ENCODE measurements around the gene TJAP1.

Gene TJAP1
- long read RNA-seq, transcript TJAP1-201 (10 exons, 2,720 nt), result minor isoform, 5 of 114 reads
- long read RNA-seq, transcript TJAP1-205 (10 exons, 2,665 nt), result major isoform, 28 of 114 reads
- long read RNA-seq, partial matches to known transcripts, result 9 of 114 reads
- long read RNA-seq, other reads (novel, unspliced or antisense), result 65 of 114 reads

GRCh38 chr6:43477235-43478007 is at the start of gene TJAP1:
TJAP1 (plus strand) TSS chr6:43477570; CDS start chr6:43499002, 21,432 bp downstream.
- peak; percentile 71 to 91 for DNase-seq (ENCODE audit: low read depth in 1 of 2, low spot score in 1 of 2)
- TF ChIP-seq CTCF (IDR thresholded peaks at IDR 0.05; ENCODE audit: insufficient read depth, low read length) (no peak), POLR2AphosphoS5 (IDR thresholded peaks at IDR 0.05; ENCODE audit: low read depth) (peak; percentile 91), REST (IDR thresholded peaks at IDR 0.05; ENCODE audit: insufficient replicate concordance, low read depth) (peak; percentile 59), SPI1 (IDR thresholded peaks at IDR 0.05; ENCODE audit: borderline replicate concordance, low read depth) (no peak), GABPA (IDR thresholded peaks at IDR 0.05; ENCODE audit: low read depth) (no peak)
- no peaks in the 10 kb centered on the region for H3K27me3 ChIP-seq (ENCODE audit: insufficient read depth, poor library complexity, severe bottlenecking)
- peak within 1 kb of the TSS; percentile 85 for H3K4me3 ChIP-seq (replicated peaks; ENCODE audit: insufficient read depth, low read length)
- peak within 1 kb of the TSS; percentile 78 for H3K27ac ChIP-seq (replicated peaks)

GRCh38 chr6:43428112-43428570 is 49.2 kb upstream of the TJAP1 start:
- Histone ChIP-seq H3K4me3 (replicated peaks; ENCODE audit: insufficient read depth, low read length) (peak overlapping the region; percentile 92), H3K27me3 (ENCODE audit: insufficient read depth, poor library complexity, severe bottlenecking) (no peaks in the 10 kb centered on the region), H3K27ac (replicated peaks) (peak overlapping the region; percentile 78)
- no peak for DNase-seq (ENCODE audit: low read depth in 1 of 2, low spot score in 1 of 2)
- TF ChIP-seq SPI1 (IDR thresholded peaks at IDR 0.05; ENCODE audit: borderline replicate concordance, low read depth) (no peak), GABPA (IDR thresholded peaks at IDR 0.05; ENCODE audit: low read depth) (no peak)

- DNase-seq (ENCODE audit: low read depth in 1 of 2, low spot score in 1 of 2), result no peak
- Histone ChIP-seq H3K4me3 (replicated peaks; ENCODE audit: insufficient read depth, low read length) (peak overlapping the region; percentile 92), H3K27me3 (ENCODE audit: insufficient read depth, poor library complexity, severe bottlenecking) (no peaks in the 10 kb centered on the region), H3K27ac (replicated peaks) (no peak overlapping the region)
- TF ChIP-seq SPI1 (IDR thresholded peaks at IDR 0.05; ENCODE audit: borderline replicate concordance, low read depth), result no peak
- TF ChIP-seq GABPA (IDR thresholded peaks at IDR 0.05; ENCODE audit: low read depth), result no peak
- no peak for TF ChIP-seq POLR2AphosphoS5 (IDR thresholded peaks at IDR 0.05; ENCODE audit: low read depth)
- no peak for TF ChIP-seq CTCF (IDR thresholded peaks at IDR 0.05; ENCODE audit: insufficient read depth, low read length)
- no peak for TF ChIP-seq REST (IDR thresholded peaks at IDR 0.05; ENCODE audit: insufficient replicate concordance, low read depth)
These were observed 48.5 kb upstream of the TJAP1 start for GRCh38 chr6:43428874-43429273.

All from HL-60 (cell line).